ENCODE data around the gene AKR1C4. TPM values are rescaled to one million over a fixed set of nuclear protein-coding genes. Genes with fewer than 3 reads are reported as not detected.
A peak's percentile ranks its signal among the peaks of the same experiment; 100 is the strongest.
"Not testable (repeated sequence)": the region's sequence is repeated elsewhere in the genome, so short reads cannot be mapped to it uniquely, and the experiment has no call there.

AKR1C4 gene
- polyA plus RNA-seq (ENCODE audit: insufficient read length): not detected
- long read RNA-seq, donor 1: 0 reads
- long read RNA-seq, donor 2: 0 reads
- long read RNA-seq, donor 3: 0 reads
- long read RNA-seq, donor 4: 0 reads
- long read RNA-seq, donor 5: 0 reads
- long read RNA-seq, donor 6: 0 reads
- long read RNA-seq, donor 7: 0 reads
- long read RNA-seq, donor 8: 0 reads

DNA sequence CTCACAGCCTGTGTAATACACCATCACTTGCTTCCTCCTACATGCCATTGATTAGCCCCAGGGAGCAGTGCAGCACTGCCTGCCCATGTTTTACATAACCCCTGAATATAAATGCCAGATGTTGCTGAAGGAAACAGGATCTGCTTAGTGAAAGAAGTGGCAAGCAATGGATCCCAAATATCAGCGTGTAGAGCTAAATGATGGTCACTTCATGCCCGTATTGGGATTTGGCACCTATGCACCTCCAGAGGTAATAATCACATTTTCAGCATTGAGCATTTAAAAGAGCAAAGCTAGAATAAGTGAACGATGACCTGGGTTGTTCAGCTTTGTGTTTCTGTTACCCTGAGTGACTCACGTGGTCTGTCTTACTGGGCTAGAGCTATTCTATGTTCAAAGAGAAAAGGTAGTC lies at the start of gene AKR1C4:
Gene AKR1C4, plus strand, starts transcription at position 136 of the 412 bp plus-strand sequence. Its CDS starts 31 bp downstream, at position 167.
- no peak for DNase-seq

DNA sequence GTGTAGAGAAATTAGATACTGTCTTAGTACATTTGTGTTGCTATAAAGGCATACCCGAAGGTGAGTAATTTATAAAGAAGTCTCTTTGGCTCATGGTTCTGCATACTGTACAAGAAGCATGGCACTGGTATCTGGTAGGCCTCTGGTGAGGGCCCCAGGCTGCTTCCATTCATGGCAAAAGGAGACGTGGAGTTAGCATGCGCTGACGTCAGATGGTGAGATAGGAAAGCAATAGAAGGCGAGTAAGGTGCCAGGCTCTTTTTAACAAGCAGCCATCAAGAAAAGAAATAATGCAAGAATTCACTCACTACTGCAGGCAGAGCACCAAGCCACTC lies 49.8 kb upstream of the AKR1C4 start:
- DNase-seq: no peak

DNA sequence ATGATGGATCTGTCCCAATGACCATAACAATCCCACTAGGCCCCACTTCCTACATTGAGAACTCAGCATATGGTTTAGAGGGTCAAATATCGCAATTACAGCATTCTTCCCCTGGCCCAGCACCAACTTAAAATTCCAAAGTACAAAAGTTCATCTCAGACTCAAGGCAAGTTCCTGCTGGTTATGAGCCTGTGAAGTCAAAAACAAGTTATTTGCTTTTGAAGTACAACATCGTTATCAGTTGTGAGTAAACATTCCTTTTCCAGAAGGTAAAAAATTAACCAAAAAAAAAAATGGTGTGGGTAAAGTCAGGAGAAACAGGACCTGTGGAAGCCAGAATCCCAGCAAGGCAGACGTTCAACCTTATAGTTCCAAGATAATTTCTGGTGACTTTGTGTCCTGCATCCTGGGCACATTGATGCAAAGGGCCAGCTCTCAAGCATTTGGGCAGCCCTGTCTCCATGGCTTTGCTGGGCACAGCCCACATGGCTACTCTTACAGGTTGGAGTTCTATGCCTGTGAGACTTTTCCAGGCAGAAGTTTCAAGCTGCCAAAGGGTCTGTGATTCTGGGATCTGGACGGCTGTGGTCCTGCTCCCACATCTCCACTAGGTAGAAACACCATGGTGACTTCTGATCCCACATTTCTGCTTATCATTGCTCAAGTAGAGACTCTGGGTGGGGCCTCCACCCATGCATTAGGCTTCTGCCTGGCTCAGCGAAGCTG lies 49.2 kb upstream of the AKR1C4 start:
- DNase-seq: no peak

DNA sequence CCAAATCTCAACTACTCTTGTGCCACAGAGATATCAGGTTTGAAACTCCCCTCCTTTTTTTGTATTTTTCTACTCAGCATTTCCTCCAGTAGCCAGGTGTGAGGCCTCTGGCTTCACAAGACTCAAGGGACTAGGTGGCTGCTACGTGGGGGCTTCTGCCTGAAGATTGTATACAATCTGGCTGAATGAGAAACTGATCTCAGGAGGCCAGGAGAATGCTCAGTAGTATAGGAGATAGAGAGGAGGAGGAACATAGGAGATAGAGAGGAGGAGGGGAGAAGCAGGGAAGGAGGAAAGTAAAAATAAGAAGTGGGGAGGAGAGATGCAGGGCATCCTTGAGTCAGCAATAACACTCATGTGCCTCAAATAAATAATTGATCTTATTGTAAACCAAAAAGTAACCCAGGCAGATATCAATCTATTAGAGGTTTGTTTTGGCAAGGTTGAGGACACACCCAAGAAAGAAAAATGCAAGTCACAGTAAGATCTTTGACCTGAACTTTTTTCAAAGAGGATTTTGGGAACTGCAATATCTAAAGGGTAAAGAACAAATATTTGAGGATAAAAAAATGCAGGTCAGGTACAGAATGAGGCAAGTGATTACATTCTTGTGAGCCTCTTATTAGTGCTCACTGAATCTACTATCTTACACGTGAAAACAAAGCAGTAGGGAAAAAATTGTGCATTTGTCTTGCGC lies 48.5 kb upstream of the AKR1C4 start:
- DNase-seq: no peak

DNA sequence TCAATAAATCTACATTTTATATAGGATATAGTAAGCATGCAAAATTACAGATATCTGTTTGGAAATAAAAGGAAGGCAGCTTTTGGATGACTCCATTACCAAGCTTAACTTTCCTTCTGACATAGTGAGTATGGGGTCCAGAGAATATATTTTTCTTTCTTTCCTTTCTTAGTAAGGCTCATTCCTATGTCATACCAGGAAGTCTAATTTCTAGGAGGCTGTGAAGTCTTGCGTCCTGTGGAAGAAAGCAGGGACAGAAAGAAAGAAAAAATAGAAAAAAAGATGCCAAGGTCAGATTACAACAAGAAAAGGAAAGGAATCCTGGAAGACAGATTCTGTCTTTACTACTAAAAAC lies 48.0 kb upstream of the AKR1C4 start:
- no peak for DNase-seq

DNA sequence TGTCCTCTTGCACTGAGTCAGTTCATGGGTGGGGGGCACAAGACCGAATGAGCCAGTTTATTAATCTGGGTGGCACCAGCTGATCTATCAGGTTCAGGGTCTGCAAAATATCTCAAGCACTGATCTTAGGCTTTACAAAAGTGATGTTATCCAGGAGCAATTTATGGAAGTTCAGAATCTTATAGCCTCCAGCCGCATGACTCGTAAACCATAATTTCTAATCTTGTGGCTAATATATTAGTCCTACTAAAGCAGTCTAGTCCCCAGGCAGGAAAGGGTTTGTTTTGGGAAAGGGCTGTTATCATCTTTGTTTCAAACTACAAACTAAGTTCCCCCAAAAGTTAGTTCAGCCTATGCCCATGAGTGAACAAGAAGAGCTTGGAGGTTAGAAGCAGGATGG lies 45.6 kb upstream of the AKR1C4 start:
- no peak for DNase-seq

DNA sequence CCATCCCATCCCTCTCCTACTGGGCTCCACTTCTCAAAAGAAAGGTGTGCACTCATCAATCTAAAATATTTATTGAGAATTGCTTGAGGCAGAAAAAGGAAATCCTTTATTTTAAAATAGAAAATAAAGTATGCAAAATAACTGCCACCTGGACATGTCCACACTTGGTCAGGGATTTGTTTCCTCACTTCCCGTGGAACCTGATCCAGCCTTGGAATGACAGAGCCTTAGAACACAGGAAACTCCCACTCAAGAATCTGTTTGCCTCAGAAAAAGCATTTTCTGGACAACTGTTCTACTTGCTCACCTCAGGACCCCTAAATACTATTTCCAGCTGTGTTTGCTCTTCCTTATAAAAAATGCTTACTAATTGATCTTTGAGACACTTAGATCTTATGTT lies 40.7 kb upstream of the AKR1C4 start:
- DNase-seq: no peak

DNA sequence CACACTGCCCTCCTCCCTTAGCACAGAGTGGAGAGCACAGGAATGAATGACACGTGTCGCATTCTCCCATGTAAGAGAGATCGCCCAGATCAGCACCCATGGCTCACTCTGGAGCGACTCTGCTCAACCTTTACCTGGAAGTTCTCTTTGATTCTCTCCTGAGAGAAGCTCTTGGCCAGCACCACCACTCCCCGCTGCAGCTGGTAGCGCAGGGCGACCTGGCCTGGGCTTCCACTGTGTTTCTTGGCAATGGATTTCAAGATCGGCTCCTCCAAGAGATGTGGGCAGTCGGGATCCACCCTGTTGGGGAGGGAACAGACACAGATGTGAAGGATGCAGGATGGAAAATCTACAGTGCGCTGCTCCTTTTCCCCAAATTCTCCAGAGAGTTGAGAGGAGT lies 39.1 kb upstream of the AKR1C4 start:
- DNase-seq: no peak

DNA sequence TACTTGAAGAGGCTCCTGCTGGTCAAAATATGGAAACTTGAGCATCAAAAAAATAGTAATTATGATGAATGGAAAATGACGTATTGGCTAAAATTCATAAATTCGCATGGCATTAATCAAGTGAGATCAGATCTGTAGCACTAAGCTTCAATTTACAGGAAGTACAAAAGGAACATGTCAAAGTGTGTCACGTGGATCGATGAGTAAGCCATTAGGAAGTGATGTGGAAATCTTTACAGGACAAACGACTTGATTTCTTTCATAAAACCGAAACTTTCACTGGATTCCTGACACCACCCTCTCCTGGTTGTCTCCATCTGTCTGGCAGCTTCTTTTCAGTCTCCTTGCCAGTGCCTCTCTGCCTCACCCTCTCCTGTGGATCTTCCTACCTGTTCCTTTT lies 37.5 kb upstream of the AKR1C4 start:
- DNase-seq: no peak

DNA sequence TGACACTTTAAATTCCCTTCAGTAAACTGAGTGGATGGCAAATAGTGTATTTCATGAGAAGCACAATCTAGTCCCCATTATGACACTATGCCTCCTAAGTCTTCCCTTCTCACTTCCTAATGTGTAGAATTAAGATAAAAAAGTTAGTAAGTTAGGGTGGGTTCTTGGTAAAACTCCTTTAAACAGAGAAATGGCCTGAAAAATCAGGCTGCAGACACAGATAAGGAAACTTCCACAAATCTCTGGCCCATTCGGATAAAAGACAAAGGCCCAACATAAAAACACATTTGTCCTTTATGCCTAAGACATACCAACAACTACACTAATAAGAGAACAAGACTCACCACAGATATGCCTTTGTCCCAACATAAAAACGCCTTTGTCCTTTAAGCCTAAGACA lies 33.1 kb upstream of the AKR1C4 start:
- no peak for DNase-seq

DNA sequence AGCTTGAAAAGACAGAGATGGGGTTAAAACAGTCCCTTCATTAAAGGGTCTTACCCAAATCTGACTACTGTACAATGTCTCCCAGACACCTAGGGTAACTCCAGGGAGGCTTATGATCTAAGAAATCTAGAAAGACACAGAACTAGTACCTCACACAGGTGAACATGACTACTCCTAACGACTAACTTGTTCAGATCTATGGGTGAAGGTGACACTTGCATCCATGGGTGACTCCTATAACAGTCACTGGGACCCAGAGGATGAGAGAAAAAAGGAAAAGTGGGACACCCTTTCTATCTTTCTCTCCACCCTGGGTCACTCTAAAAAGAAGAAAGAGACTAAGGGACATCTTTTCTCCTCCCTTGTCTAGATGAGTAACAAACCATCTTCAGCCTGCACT lies 30.9 kb upstream of the AKR1C4 start:
- DNase-seq: no peak

DNA sequence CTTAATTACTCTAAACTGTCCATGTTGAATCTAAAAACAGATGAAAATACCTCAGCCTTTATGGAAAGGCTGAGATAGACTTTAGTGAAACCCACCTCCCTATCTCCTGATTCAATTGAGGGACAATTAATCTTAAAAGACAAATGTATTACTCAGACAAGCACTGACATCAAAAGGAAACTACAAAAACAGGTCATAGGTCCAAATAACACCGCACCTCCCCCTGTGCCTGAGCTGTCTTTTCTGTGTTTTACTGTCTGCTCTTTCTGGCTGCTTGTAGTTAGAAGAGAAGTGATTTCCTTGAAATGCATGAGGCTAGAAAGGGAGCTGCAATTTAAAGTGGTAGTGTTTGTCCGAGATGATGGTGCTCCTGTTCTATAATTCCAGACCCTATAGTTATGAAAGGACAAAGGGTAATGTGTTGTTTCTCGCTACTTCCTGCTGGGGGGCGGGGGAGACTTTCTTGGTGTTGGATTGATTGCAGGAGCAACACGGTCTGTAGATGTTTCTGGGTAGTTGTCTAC lies 27.7 kb upstream of the AKR1C4 start:
- DNase-seq: no peak

DNA sequence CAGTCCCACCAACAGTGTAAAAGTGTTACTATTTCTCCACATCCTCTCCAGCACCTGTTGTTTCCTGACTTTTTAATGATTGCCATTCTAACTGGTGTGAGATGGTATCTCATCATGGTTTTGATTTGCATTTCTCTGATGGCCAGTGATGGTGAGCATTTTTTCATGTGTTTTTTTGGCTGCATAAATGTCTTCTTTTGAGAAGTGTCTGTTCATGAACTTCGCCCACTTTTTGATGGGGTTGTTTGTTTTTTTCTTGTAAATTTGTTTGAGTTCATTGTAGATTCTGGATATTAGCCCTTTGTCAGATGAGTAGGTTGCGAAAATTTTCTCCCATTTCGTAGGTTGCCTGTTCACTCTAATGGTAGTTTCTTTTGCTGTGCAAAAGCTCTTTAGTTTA lies 21.1 kb upstream of the AKR1C4 start:
- not testable (repeated sequence) for DNase-seq

DNA sequence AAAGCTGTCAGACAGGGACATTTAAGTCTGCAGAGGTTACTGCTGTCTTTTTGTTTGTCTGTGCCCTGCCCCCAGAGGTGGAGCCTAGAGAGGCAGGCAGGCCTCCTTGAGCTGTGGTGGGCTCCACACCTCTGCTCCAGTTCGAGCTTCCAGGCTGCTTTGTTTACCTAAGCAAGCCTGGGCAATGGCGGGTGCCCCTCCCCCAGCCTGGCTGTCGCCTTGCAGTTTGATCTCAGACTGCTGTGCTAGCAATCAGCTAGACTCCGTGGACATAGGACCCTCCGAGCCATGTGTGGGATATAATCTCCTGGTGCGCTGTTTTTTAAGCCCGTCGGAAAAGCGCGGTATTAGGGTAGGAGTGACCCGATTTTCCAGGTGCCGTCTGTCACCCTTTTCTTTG lies 16.1 kb upstream of the AKR1C4 start:
- DNase-seq: not testable (repeated sequence)

DNA sequence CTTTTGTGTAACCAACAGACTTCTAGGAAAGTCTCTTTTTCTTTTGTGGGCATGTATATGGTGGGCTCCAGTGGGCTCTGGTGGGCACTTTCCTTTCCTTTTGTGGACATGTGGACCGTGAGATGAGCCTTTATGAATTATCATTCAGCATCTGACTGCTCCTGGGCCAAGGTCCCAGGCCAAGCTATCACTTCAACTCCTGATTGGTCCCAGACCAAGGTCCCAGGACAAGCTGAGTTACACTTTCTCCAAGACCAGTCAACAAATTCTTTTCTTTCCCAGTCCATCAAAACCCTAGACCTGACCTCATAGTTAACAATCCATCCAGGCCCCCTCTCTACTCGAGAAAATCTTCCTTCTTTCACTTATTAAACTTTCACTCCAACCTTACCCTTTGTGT lies 12.7 kb upstream of the AKR1C4 start:
- no peak for DNase-seq

DNA sequence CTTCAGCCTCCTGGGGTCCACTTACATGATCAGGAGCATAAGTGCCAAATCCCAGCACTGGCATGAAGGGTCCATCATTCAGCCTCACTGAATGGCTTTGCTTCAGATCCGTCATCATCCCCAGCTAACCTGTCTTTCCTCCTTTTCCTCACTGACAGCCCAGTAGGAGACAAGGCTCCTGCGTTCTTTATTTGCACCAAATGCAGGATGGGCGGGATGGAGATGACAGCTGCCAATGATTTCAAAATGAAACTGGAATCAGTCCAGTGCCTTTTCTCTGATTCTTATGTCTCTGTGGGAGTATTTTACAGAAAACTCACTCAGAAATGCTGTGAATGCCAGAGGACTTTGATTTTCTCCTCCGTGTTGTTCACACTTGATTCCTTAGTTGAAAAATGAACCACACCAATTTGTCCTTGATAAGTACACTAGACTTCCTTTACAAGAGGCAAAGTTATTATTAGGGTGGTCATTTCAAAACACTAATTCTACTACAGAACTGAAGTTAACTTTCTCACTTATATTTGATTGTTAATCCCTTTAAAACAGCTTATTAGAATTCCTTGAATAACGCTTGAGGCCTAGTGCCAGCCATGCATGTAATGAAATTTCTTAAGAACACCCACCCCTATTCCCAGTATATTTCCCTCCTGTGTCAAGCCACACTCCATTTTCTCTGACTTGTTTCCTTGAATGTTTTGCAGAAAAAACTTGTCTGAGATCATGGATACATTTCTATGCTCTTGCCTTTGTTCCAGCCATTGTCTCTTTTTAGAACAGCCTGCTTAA lies 11.5 kb upstream of the AKR1C4 start, which contains the start of gene AKR1C8:
Gene AKR1C8, minus strand, starts transcription at position 164 of the 789 bp plus-strand sequence. Its CDS starts 46 bp downstream, at position 118.
- peak; percentile 19 for DNase-seq

DNA sequence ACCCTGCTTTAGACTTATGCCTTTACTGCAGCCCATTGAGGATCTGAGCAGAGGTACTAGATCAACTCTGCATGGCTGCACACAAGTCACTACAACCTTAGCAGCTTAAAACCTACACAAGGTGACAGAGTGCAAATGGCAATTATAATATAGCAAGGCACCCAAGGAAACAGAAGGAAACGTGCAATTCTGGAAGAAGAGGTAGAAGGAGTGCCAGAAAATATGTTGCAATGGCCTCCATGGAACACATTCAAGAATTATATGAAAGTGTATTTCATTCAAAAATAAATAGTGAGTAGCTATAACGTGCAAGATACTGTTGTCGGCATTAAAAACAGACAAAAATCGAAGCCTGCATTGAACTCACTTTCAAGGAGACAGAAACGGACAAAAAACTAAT lies 8.8 kb upstream of the AKR1C4 start:
- DNase-seq: no peak

DNA sequence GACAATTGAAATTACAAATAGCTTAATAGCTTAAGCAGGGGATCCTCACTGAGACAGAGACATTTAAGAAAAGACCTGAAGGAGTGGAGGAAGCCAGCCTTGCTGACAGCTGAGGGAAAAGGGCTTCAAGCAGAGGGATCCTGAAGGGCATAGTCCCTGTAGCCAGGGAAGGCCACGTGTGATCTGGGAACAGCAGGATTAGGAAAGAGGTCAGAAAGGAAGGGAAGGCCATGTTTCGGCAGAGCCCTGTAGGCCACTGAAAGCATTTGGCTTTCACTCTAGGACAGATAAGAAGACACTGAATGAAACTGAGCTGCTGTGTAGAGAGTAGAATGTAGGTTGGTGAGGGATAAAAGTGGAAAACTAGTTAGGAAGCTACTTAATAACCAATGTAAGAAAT lies 8.3 kb upstream of the AKR1C4 start:
- no peak for DNase-seq

DNA sequence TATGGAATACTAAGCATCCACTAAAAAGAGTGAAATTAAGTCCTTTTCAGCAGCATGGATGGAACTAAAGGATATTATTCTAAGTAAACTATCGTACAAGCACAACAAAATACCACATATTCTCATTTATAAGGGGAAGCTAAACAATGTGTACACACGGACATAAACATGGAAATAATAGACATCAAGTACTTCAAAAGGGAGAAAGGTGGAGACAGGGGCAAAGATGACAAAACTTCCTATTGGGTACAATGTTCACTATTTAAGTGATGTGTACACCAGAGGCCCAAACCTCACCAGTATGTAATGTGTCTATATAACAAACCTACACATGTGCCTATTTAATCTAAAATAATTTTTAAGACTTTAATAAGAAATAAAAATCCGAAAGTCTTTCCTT lies 2.2 kb upstream of the AKR1C4 start:
- DNase-seq: no peak

DNA sequence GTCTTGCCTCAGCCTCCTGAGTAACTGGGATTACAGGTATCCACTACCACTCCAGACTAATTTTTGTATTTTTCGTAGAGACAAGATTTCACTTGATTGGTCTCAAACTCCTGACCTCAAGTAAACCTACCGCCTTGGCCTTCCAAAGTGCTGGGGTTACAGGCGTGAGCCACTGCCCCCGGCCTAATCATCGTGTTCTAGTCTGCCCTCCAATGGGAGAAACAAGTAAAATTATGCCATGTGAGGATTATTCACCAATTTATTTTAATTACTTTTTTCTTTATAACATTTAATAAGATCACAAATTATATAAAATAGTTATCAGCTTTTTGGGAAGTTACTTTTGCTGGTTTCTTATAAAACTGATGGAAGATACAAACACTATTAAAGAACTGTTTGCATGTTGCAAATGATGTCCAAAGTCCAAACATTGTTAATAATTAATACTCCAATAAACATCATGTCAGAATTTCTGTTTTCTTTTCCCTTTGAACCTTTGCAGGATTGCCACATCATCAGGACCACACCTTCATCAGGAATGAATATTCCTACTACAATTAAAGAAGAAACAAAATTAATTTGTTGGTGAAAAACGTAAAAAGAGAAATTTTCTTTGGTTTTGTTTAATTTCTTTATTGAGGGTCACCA lies 786 bp upstream of the AKR1C4 start:
- no peak for DNase-seq

DNA sequence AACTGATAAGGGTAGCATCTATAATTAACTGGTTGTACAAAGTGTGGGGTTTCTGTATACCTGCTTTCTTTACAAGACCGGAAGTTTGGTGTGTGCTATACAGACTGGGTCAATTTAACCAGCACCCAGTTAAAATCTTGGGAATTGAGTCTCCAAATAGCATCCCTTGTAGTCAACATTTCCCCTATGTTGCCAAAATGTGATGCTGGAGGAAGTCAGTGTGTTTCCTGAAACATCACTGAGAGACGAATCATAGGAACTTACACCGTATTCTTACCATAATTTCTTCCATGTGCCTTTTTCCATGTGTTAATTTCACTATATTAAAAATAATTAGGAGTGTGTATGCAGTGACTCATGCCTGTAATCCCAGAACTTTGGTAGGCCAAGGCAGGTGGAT lies 1.7 kb downstream of the AKR1C4 start:
- DNase-seq: no peak

DNA sequence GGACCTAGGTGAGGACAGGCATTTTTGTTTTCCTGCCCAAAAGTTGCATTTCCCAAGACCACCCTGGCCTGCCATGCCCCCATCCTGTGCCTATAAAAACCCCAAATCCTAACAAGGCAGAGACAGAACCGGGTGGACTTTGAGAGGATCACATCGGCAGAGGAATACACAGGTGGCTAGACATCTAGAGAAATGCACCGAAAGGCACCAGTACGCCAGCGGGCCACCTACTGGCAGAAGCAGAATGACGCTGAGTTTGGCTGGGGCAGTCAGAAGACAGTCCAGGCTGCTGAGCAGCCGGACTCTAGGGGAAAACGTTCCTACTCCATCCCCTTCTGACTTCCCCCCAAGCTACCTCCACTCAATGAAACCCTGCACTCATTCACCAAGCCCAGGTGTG lies 2.8 kb downstream of the AKR1C4 start:
- no peak for DNase-seq
